GM03348 (cell line): ENCODE results near the gene LMOD1.
"Not testable (repeated sequence)": the region's sequence is repeated elsewhere in the genome, so short reads cannot be mapped to it uniquely, and the experiment has no call there.

Source experiments
- DNase-seq: peaks from one replicate; pipeline ENCODE4 v3.0.0; 2012; ENCODE audit warnings: low spot score

The LMOD1 gene

DNA sequence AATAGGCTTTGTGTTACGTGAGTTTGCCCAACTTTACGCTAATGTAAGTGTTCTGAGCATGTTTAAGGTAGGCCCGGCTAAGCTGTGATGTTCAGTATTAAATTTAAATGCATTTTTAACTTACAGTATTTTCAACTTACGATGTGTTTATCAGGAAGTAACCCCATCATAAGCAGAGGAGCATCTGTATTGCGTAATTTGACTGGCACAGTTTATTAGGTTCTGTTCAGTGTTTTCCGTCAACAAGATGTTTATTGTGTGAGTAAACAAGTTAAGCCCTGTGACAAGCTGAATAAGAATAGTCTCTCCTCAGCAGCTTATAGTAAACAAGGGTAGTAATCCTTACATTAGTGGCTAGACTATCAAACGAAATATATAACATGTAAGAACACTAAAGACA, 84.9 kb downstream of the LMOD1 start:
- no peak for DNase-seq

DNA sequence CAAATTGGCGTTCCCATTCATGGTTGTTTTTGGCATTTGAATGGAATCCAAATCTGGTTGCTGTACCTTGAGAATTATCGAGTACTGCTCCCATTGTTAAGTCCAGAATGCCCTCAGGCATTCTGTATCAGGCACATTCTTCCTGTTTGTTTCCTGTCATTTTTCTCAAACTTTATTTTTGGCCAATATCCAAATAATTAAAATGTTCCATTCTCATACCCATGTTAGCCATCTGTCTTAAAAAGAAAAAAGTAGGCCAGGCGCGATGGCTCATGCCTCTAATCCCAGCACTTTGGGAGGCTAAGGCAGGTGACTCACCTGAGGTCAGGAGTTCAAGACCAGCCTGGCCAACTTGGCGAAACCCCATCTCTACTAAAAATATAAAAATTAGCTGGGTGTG, 86.9 kb downstream of the LMOD1 start:
- no peak for DNase-seq

DNA sequence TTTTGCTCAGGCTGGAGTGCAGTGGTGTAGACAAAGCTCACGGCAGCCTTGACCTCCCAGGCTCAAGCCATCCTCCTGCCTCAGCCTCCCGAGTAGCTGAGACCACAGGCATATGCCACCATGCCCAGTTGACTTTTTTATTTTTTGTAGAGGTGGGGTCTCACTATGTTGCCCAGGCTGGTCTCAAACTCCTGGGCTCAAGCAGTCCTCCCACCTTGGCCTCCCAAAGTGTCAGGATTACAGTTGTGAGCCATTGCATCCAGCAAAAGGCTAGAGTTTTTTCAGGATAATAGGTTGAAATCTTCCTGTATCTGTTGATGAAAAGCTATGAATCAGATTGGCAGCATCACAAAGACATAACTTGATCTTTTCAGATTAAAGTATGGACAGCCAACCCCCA, 89.6 kb downstream of the LMOD1 start:
- not testable (repeated sequence) for DNase-seq

DNA sequence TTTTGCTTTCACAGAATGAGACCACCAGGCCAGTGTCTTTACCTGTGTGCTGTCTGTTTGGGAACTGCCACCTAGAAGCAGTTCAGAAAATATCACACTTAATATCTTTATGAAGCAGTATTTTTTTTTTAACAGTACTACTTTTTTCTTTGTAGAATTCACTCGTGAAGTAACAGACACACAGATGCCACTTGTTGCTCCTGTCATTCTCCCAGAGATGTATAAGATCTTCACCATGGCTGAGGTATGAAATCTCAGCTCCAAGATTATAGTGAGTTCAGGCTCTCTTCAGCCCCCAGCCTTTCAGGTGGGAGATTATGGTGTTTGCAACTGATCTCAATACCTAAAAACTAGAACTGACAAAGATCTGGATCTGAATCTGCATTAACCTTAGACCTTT, 94.4 kb downstream of the LMOD1 start:
- DNase-seq: no peak

DNA sequence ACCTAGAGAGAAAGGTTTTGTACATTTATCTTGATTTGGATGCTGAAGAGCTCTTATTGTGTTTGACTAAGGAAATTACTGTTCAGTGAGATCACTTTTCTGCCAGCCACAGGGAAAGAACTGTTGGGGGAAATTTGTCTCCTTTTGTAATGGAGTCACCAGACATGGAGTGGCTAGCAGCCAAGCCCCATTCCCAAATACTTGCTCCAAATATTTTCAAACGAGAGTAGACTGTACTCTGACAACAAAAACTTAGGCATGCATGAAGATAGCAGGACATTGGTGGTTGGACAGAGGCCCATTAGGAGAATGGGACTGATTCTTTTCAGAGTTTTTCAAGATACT, 96.3 kb downstream of the LMOD1 start:
- DNase-seq: peak; percentile 77

DNA sequence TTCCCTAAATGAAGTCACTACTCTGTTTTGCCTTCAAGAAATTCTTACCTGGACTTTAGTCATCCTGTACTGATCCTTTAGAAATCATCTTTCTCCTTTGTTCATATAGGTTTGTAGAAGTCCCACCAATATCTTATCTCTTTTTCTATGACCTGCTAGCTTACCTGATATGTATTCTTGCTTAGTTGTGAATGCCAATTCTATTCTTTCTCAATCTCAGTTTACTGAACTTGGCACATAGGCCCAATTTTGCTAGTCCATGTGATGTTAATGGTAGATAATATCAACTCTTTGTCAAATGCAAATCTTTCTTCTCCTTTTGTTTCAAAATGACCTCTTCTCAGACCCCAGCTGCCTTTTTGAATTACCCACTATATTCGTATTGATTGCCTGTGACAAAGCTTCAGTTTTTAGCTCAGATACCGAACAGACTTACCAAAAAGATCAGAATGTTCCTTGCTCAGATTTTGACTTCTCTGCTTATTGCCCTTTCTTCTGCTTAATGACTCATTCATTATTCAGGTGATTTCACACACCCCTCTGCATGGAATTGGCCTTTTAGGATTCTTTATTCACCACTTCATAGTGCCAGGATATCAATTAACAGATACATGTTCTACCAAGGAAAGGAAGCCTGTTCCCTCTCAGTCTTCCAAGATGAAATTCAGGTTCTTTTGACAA, 96.8 kb downstream of the LMOD1 start:
- DNase-seq: no peak

DNA sequence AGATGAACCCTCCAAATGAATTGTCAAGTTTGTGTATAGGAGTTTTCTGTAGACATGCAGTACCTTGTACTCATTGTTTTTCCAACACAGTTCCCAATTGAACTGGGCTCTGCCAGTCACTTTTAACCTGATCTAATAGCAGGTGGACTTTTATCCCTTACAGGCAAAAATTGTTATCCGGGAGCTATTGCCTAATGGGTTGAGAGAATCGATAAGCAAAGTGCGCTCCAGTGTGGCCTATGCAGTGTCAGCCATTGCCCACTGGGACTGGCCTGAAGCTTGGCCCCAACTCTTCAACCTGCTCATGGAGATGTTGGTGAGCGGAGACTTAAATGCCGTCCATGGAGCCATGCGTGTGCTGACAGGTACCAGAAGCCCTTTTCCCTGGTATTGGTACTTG, 98.1 kb downstream of the LMOD1 start:
- DNase-seq: no peak

DNA sequence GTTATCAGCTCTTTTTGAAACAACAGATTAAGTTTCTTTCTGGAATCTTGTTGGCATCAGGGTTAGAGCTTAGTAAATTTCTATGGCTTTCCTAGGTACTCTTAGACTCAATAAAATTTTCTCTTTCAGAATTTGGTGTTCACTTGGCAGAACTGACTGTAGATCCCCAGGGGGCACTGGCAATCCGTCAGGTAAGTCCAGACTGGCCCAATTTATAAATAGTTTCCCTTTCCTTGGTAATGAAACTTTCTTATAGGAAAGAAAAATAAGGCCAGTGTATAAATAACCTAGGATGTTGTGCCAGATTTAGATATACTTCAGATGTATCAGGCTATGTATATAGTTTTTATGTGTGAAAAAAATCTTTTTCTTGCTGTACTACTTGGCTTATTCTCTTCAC, 99.2 kb downstream of the LMOD1 start:
- no peak for DNase-seq
